Breast epithelium (tissue), 4 donors: ENCODE data around the gene HTRA3. TPM values are rescaled to one million over a fixed set of nuclear protein-coding genes. Genes with fewer than 3 reads are reported as not detected.

Source experiments
- DNase-seq, 2 donors: peaks; one replicate each; pipeline ENCODE4 v3.0.0-alpha.2; 2019; ENCODE audit warnings: low spot score in 2 of 2
- H3K27ac ChIP-seq, 2 donors: fragments of 200-600 bp; sonication (generic) in 1 of 2; one replicate each; pipeline ENCODE4 v1.5.1; 2016 to 2019; ENCODE audit warnings: mild to moderate bottlenecking in 1 of 2
- H3K27me3 ChIP-seq, 2 donors: fragments of 200-600 bp; sonication (generic) in 1 of 2; one replicate each; pipeline versions ENCODE4 v1.5.1 to v1.6.0; 2017 to 2019; ENCODE audit warnings: control low read depth in 1 of 2, mild to moderate bottlenecking in 1 of 2
- H3K36me3 ChIP-seq: fragments of 200-600 bp; one replicate; pipeline ENCODE4 v1.5.1; 2019
- H3K4me1 ChIP-seq, 2 donors: fragments of 200-600 bp; sonication (generic); one replicate each; pipeline ENCODE4 v1.5.1; 2016 to 2019; ENCODE audit warnings: control low read depth in 1 of 2
- H3K4me3 ChIP-seq, 3 donors: fragments of 200-600 bp; sonication (generic); 1 replicate in 2 of 3; 2 replicates in 1 of 3; pipeline ENCODE4 v1.5.1; 2016 to 2019; ENCODE audit warnings: mild to moderate bottlenecking in 3 of 3, moderate library complexity in 2 of 3
- H3K9me3 ChIP-seq, 2 donors: fragments of 200-600 bp; sonication (generic) in 1 of 2; one replicate each; pipeline ENCODE4 v1.5.1; 2016 to 2019; ENCODE audit warnings: control low read depth in 1 of 2
- POLR2A ChIP-seq: fragments of 450-650 bp; IDR thresholded peaks from one replicate; pipeline ENCODE4 v1.6.1; 2016; ENCODE audit warnings: antibody characterized with exemption, mild to moderate bottlenecking, moderate library complexity
- POLR2AphosphoS5 ChIP-seq, 3 donors: sonication (generic); formaldehyde crosslinking; IDR thresholded peaks; one replicate each; pipeline ENCODE4 v1.6.1; 2017; ENCODE audit warnings: antibody characterized with exemption in 3 of 3
- intact Hi-C: fragments of 100-400 bp; cut with DNase I; formaldehyde crosslinking; loops from one replicate; pipeline ENCODE4 v1.15.1; 2023; ENCODE audit warnings: low total_unique reads
- total RNA-seq, 3 donors: library from RNA; depleted of rRNA; stranded (reverse); fragments of >200 nt; gene quantifications; one replicate each; pipeline ENCODE4 v1.1.0, GENCODE V29; 2016
- TF ChIP-seq, protein P1 (sequence below), 3 donors: fragments of 450-650 bp; IDR thresholded peaks; one replicate each; pipeline ENCODE4 v1.5.1; 2016 to 2017; ENCODE audit warnings: antibody characterized with exemption in 3 of 3, mild to moderate bottlenecking in 3 of 3, moderate library complexity in 3 of 3

Gene HTRA3
- total RNA-seq, 3 donors from 2014 or later, result 8.5 to 53.9 (median 19.7) TPM

DNA sequence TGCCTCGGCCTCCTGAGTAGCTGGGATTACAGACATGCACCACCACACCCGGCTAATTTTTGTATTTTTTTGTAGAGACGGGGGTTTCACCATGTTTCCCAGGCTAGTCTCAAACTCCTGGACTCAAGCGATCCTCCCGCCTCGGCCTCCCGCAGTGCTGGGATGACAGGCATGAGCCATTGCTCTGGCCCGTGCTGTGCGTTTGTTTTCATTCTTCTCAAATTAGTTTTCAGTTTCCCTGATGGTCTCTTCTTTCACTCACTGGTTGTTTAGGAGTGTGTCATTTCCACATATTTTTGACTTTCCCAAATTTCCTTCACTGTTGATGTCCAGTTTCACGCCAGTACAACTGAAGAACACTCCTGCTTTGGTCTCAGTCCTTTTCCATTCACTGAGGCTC, 38.7 kb upstream of the HTRA3 start:
- Histone ChIP-seq H3K36me3 (no peaks in the 10 kb centered on the region), H3K9me3 (no peaks in the 10 kb centered on the region), H3K27me3 (no peaks in the 10 kb centered on the region), H3K4me3 (no peak overlapping the region), H3K4me1 (peaks cover 0 to 6% of the 10 kb centered on the region in 2 donors), H3K27ac (no peak overlapping the region)
- intact Hi-C loops, result loop anchor here (1.0 kb wide), 1 partner anchor 26 kb away; no protein-coding TSS in a partner anchor
- TF ChIP-seq, protein P1, sequence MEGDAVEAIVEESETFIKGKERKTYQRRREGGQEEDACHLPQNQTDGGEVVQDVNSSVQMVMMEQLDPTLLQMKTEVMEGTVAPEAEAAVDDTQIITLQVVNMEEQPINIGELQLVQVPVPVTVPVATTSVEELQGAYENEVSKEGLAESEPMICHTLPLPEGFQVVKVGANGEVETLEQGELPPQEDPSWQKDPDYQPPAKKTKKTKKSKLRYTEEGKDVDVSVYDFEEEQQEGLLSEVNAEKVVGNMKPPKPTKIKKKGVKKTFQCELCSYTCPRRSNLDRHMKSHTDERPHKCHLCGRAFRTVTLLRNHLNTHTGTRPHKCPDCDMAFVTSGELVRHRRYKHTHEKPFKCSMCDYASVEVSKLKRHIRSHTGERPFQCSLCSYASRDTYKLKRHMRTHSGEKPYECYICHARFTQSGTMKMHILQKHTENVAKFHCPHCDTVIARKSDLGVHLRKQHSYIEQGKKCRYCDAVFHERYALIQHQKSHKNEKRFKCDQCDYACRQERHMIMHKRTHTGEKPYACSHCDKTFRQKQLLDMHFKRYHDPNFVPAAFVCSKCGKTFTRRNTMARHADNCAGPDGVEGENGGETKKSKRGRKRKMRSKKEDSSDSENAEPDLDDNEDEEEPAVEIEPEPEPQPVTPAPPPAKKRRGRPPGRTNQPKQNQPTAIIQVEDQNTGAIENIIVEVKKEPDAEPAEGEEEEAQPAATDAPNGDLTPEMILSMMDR (IDR thresholded peaks at IDR 0.05), result no peak
- TF ChIP-seq POLR2AphosphoS5 (IDR thresholded peaks at IDR 0.05), result no peak
- TF ChIP-seq POLR2A, result no peak
- no peak for DNase-seq

- TF ChIP-seq POLR2AphosphoS5 (IDR thresholded peaks at IDR 0.05) (no peak), POLR2A (no peak)
- TF ChIP-seq, protein P1 (IDR thresholded peaks at IDR 0.05), result no peak
- H3K4me1 ChIP-seq, result peaks cover 0 to 6% of the 10 kb centered on the region in 2 donors
- H3K27me3 ChIP-seq, result no peaks in the 10 kb centered on the region
- H3K36me3 ChIP-seq, result no peaks in the 10 kb centered on the region
- no peak overlapping the region for H3K27ac ChIP-seq
- intact Hi-C loops, result no loop called here
- H3K9me3 ChIP-seq, result no peaks in the 10 kb centered on the region
- no peak overlapping the region for H3K4me3 ChIP-seq
- DNase-seq, result no peak
Observed at GRCh38 chr4:8231551-8232049, 38.0 kb upstream of the HTRA3 start.

GRCh38 chr4:8232748-8233147, 36.8 kb upstream of the HTRA3 start:
- no peak for DNase-seq
- Histone ChIP-seq H3K9me3 (no peaks in the 10 kb centered on the region), H3K4me3 (no peak overlapping the region), H3K4me1 (peaks cover 0 to 6% of the 10 kb centered on the region in 2 donors), H3K27ac (no peak overlapping the region), H3K27me3 (no peaks in the 10 kb centered on the region), H3K36me3 (no peaks in the 10 kb centered on the region)
- no peak for TF ChIP-seq POLR2A
- TF ChIP-seq, protein P1 (IDR thresholded peaks at IDR 0.05), result no peak
- no peak for TF ChIP-seq POLR2AphosphoS5 (IDR thresholded peaks at IDR 0.05)
- intact Hi-C loops, result no loop called here

- intact Hi-C loops, result no loop called here
- DNase-seq, result no peak
- TF ChIP-seq, protein P1 (IDR thresholded peaks at IDR 0.05), result no peak
- Histone ChIP-seq H3K4me3 (no peak overlapping the region), H3K27ac (no peak overlapping the region), H3K4me1 (no peaks in the 10 kb centered on the region), H3K9me3 (no peaks in the 10 kb centered on the region), H3K36me3 (no peaks in the 10 kb centered on the region), H3K27me3 (no peaks in the 10 kb centered on the region)
Observed at GRCh38 chr4:8233672-8234484, 35.7 kb upstream of the HTRA3 start.

- TF ChIP-seq POLR2A (no peak), POLR2AphosphoS5 (IDR thresholded peaks at IDR 0.05) (no peak)
- TF ChIP-seq, protein P1 (IDR thresholded peaks at IDR 0.05), result no peak
- Histone ChIP-seq H3K4me3 (no peak overlapping the region), H3K27me3 (no peaks in the 10 kb centered on the region), H3K36me3 (no peaks in the 10 kb centered on the region), H3K9me3 (no peaks in the 10 kb centered on the region), H3K4me1 (no peaks in the 10 kb centered on the region), H3K27ac (no peak overlapping the region)
- DNase-seq, result no peak
- intact Hi-C loops, result no loop called here
Observed at GRCh38 chr4:8234715-8235114, 34.8 kb upstream of the HTRA3 start.
